ENCODE data around the gene PITX2. TPM values are rescaled to one million over a fixed set of nuclear protein-coding genes. Genes with fewer than 3 reads are reported as not detected.
A peak's percentile ranks its signal among the peaks of the same experiment; 100 is the strongest.

PITX2 gene
- total and polyA plus RNA-seq, 2 experiments from 2014 or later, result 1.5 to 7.0 TPM

DNA sequence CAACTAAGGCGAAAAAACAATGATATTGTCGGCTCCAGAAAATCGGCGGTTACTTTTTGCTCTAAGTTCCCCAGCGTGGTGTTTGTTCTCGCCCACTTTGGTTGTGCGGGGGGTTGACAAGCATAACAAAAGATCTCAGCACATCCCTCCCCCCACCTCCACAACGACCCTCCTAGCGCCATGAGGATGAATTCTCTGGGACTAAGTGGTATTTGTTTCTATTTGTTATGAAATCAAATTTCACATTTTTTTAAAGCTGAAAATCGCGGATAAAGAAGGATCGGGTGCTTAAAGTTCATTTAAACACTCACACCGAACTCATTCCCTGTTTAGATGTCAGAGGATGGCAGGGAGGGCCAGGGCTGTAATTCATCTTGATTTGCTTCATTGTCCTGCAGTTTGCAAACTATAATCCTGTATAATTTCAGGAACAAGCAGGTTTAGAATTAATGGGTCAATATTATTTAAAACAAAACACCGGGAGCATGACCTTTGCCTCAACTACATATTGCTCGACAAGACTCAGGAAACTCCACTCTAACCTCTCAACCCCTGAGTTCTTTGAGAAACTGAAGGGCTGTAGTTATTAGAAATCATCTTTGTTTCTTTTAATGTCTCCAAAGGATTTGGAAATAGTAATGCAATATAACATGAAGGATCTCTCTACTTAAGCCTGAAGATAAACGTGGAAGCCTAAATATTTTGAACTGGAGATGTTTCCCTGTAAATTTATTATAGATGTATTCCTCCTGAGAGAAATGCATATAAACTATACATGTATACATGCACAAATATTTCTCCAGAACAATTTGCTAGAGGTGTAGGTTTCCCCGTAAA lies 6.4 kb downstream of the PITX2 start:
- H3K4me3 ChIP-seq, result no peak overlapping the region
- H3K27me3 ChIP-seq, result peaks cover 100% of the 10 kb centered on the region
- peaks cover 4% of the 10 kb centered on the region for H3K4me1 ChIP-seq (ENCODE audit: low read depth)
- DNase-seq (ENCODE audit: low read depth in 1 of 2, low spot score in 1 of 2), result no peak
- H3K9me3 ChIP-seq (ENCODE audit: low read depth), result no peaks in the 10 kb centered on the region
- H3K36me3 ChIP-seq, result no peaks in the 10 kb centered on the region
- no peak overlapping the region for H3K27ac ChIP-seq
- TF ChIP-seq, protein P1, sequence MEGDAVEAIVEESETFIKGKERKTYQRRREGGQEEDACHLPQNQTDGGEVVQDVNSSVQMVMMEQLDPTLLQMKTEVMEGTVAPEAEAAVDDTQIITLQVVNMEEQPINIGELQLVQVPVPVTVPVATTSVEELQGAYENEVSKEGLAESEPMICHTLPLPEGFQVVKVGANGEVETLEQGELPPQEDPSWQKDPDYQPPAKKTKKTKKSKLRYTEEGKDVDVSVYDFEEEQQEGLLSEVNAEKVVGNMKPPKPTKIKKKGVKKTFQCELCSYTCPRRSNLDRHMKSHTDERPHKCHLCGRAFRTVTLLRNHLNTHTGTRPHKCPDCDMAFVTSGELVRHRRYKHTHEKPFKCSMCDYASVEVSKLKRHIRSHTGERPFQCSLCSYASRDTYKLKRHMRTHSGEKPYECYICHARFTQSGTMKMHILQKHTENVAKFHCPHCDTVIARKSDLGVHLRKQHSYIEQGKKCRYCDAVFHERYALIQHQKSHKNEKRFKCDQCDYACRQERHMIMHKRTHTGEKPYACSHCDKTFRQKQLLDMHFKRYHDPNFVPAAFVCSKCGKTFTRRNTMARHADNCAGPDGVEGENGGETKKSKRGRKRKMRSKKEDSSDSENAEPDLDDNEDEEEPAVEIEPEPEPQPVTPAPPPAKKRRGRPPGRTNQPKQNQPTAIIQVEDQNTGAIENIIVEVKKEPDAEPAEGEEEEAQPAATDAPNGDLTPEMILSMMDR (IDR thresholded peaks at IDR 0.05; ENCODE audit: low read depth, low read length), result no peak

DNA sequence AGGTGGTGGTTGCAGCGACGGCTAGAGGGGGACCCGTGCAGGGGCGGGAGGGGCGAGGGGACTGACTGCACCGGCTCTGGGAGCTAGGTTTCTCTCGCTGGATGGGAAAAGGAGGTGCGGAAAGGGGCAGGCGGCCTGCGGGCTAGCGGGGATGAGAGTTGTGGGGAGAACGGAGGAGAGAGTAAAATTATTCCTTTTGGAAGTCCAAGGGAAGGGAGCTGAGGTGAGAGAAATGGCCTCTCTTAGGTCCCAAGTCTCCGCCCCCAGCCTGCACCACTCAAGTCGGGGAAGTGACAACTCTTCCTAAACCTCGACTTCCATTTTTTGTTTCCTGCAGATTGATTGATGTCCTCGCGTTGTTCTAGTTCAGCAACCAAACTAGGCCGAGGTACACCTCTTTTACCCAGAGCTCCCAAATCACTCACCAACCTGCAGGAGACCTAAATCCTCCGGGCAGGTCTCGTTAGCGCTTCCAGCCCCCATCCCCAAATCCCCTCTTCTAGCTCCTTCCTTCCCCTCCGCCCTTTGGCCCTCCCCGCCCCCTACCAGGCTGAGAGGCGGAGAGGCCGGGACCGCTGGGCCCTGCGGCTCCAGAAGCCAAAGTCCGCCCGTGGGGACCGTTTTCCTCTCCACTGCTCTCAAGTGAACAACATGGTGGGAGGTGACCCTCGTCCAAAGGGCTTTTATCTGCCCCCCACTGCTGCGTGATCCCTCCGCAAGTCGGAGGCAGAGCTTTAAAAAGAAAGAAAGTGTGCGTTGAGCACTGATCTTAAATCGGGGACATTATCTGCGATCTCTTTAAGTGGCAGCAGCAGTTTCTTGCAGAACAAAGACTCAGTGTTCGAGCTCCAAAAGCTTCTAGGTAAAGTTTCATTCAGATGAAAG lies 7.3 kb downstream of the PITX2 start:
- H3K36me3 ChIP-seq, result no peaks in the 10 kb centered on the region
- H3K4me3 ChIP-seq, result no peak overlapping the region
- peaks cover 100% of the 10 kb centered on the region for H3K27me3 ChIP-seq
- TF ChIP-seq, protein P1 (IDR thresholded peaks at IDR 0.05; ENCODE audit: low read depth, low read length), result no peak
- no peaks in the 10 kb centered on the region for H3K4me1 ChIP-seq (ENCODE audit: low read depth)
- peak in 1 of 2 donors; percentile 18 for DNase-seq (ENCODE audit: low read depth in 1 of 2, low spot score in 1 of 2)
- H3K9me3 ChIP-seq (ENCODE audit: low read depth), result no peaks in the 10 kb centered on the region
- H3K27ac ChIP-seq, result no peak overlapping the region

DNA sequence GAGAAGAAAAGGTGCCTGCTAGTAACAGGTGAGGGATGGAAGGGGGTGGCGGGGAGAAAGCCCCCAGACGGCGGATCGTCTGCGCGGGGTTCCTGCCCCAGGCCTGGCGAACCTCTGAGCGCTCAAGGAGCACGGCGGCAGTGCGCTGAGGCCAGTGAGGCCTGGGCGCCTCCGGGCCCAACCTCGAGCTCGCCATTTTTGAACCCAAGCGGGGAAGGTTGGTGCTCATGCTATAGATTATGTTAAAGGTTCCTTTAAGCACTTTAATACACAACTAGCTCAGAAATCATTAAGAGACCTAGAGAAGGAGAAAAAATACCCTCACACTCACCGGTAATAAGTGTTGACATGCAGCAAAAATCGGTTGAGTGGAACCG lies 7.9 kb downstream of the PITX2 start:
- no peak overlapping the region for H3K4me3 ChIP-seq
- no peaks in the 10 kb centered on the region for H3K9me3 ChIP-seq (ENCODE audit: low read depth)
- no peak for DNase-seq (ENCODE audit: low read depth in 1 of 2, low spot score in 1 of 2)
- peaks cover 100% of the 10 kb centered on the region for H3K27me3 ChIP-seq
- H3K36me3 ChIP-seq, result no peaks in the 10 kb centered on the region
- TF ChIP-seq, protein P1 (IDR thresholded peaks at IDR 0.05; ENCODE audit: low read depth, low read length), result no peak
- H3K27ac ChIP-seq, result no peak overlapping the region
- peaks cover 2% of the 10 kb centered on the region for H3K4me1 ChIP-seq (ENCODE audit: low read depth)

DNA sequence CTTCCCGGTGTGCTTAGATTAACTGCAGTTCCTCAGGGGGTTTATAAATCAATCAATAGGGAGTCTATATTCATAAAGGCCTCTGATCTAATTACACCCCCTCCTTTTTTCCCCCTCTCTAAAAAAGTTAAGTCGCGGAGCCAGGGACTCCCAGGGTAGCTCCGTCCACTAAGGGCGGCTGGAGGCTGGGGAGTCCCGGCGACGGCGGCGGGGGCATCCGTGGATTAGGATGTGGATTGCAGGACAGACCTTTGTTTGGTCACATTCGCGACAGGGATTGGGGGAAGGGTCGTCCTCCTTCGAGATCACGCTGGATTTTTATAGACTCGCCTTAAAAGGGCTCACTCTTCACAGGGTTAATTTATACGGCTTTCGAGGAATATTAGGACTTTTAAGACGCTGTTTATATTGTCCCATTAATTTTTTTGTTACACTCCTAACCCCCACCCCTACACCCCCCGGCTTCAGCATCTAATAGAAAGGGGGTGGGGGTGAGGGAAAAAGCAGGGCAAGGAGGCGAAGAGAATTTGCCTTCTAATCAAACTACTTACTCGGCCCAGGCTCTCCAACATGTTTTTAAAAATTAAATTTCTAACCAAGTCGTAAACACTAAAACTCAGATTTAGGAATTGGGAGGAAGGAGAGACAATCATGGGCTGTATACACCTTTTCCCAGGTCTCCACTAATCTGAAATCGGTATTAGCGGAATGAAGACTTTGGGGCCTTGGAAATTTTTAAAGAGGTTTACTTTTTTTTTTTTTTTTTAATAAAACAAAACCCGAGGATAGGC lies 8.5 kb downstream of the PITX2 start:
- Histone ChIP-seq H3K27me3 (peaks cover 99% of the 10 kb centered on the region), H3K9me3 (ENCODE audit: low read depth) (no peaks in the 10 kb centered on the region), H3K36me3 (no peaks in the 10 kb centered on the region), H3K4me1 (ENCODE audit: low read depth) (peaks cover 8% of the 10 kb centered on the region), H3K27ac (no peak overlapping the region), H3K4me3 (no peak overlapping the region)
- TF ChIP-seq, protein P1 (IDR thresholded peaks at IDR 0.05; ENCODE audit: low read depth, low read length), result no peak
- DNase-seq (ENCODE audit: low read depth in 1 of 2, low spot score in 1 of 2), result no peak

DNA sequence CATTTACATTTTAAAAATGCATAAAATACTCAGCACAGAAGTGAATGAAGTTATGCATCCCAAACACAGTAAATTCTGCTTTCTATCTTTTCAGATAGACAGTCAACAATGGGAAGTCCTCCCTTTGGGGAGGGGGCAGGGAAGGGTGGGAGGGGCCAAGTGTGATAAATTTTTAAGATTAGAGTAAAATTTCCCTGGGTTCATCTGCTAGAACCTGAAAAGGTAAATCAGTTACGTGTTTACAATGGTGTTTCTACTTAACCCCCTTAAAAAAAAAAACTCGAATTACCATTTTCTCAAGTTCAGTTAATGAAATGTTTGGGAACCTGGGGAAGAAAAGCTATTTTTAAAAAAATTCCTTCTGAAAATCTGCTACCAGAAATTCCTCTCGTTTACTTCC lies 9.1 kb downstream of the PITX2 start:
- Histone ChIP-seq H3K4me1 (ENCODE audit: low read depth) (peaks cover 13% of the 10 kb centered on the region), H3K27ac (no peak overlapping the region), H3K4me3 (no peak overlapping the region), H3K36me3 (no peaks in the 10 kb centered on the region), H3K27me3 (peaks cover 94% of the 10 kb centered on the region), H3K9me3 (ENCODE audit: low read depth) (no peaks in the 10 kb centered on the region)
- TF ChIP-seq, protein P1 (IDR thresholded peaks at IDR 0.05; ENCODE audit: low read depth, low read length), result no peak
- DNase-seq (ENCODE audit: low read depth in 1 of 2, low spot score in 1 of 2), result no peak
